ENCODE data around the gene GATAD2A.

GATAD2A gene

DNA sequence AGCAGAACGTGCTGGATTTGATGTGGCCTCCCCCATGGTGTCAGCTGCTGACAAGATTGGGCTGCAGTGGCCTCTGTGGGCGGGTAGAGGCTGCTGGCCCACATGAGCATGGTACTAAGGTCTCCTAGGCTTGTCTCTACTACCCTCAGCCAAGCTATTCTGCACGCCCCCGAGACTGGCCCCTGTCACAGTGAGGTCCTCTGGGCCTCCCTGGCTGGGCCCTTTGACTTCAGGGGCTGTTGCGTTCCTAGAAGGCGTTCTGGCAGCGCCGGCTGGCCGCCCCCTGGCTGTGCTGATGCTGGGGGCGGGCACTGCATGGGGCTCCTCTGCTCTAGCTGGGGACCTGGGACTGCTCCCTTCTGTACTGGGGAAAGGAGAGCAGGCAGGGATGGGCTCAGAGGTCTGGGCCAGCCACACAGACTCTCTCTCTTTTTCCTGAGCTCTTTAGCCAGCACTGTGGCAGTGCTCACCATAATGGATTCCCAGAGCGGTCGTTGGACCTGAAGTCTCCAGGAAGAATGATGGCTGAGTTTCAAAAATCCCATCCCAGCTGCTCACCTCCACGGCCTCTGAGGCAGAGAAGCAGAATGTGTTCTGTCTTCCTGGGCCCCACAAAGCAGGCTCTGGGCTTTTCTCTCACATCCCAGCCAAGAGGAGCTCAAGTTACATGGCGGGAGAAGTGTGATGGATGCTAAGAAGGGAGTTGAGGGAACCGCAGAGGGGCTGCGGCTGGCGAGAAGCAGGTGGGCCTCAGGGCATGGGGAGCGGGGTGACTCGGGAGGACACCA is 77.5 kb downstream of the GATAD2A start:
- TF ChIP-seq, protein P1, sequence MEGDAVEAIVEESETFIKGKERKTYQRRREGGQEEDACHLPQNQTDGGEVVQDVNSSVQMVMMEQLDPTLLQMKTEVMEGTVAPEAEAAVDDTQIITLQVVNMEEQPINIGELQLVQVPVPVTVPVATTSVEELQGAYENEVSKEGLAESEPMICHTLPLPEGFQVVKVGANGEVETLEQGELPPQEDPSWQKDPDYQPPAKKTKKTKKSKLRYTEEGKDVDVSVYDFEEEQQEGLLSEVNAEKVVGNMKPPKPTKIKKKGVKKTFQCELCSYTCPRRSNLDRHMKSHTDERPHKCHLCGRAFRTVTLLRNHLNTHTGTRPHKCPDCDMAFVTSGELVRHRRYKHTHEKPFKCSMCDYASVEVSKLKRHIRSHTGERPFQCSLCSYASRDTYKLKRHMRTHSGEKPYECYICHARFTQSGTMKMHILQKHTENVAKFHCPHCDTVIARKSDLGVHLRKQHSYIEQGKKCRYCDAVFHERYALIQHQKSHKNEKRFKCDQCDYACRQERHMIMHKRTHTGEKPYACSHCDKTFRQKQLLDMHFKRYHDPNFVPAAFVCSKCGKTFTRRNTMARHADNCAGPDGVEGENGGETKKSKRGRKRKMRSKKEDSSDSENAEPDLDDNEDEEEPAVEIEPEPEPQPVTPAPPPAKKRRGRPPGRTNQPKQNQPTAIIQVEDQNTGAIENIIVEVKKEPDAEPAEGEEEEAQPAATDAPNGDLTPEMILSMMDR (IDR thresholded peaks at IDR 0.05): no peak
- Histone ChIP-seq H3K9me3 (ENCODE audit: control insufficient read depth, low read length) (no peaks in the 10 kb centered on the region), H3K9ac (no peak overlapping the region), H3K79me2 (peaks cover 58% of the 10 kb centered on the region), H2AFZ (no peak overlapping the region), H3K4me3 (ENCODE audit: low read depth, low read length) (no peak overlapping the region), H3K4me1 (peaks cover 42% of the 10 kb centered on the region), H3K36me3 (ENCODE audit: control insufficient read depth, insufficient read depth, low read length) (no peaks in the 10 kb centered on the region), H3K27me3 (ENCODE audit: control insufficient read depth, insufficient read depth, low read length) (no peaks in the 10 kb centered on the region), H3K4me2 (ENCODE audit: low read length) (no peak overlapping the region), H3K27ac (peak overlapping the region; percentile 30)

GRCh38 chr19:19485161-19485997 is 79.9 kb downstream of the GATAD2A start:
- H3K27ac ChIP-seq: no peak overlapping the region
- no peak overlapping the region for H3K9ac ChIP-seq
- H3K9me3 ChIP-seq (ENCODE audit: control insufficient read depth, low read length): no peaks in the 10 kb centered on the region
- no peak overlapping the region for H2AFZ ChIP-seq
- no peak overlapping the region for H3K4me3 ChIP-seq (ENCODE audit: low read depth, low read length)
- TF ChIP-seq, protein P1 (IDR thresholded peaks at IDR 0.05): no peak
- no peaks in the 10 kb centered on the region for H3K36me3 ChIP-seq (ENCODE audit: control insufficient read depth, insufficient read depth, low read length)
- peaks cover 63% of the 10 kb centered on the region for H3K4me1 ChIP-seq
- peaks cover 39% of the 10 kb centered on the region for H3K79me2 ChIP-seq
- no peaks in the 10 kb centered on the region for H3K27me3 ChIP-seq (ENCODE audit: control insufficient read depth, insufficient read depth, low read length)
- no peak overlapping the region for H3K4me2 ChIP-seq (ENCODE audit: low read length)

DNA sequence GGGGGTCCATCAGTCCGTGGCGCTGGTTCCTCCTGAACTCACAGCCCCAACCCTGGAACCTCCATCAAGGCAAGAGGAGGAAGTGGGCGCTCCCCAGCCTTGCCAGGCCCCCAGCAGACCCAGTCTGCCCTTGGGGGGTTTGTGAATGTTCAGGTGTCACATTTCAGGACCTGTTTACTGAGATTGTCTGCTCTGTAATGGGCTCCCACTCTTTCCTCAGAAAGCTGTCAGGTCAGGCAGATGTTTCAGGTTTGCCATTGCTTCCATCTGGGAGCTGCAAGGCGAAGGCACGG is 80.5 kb downstream of the GATAD2A start:
- H3K4me2 ChIP-seq (ENCODE audit: low read length): no peak overlapping the region
- H3K27ac ChIP-seq: peak overlapping the region; percentile 98
- TF ChIP-seq, protein P1 (IDR thresholded peaks at IDR 0.05): no peak
- peaks cover 33% of the 10 kb centered on the region for H3K79me2 ChIP-seq
- no peak overlapping the region for H3K4me3 ChIP-seq (ENCODE audit: low read depth, low read length)
- H2AFZ ChIP-seq: no peak overlapping the region
- H3K27me3 ChIP-seq (ENCODE audit: control insufficient read depth, insufficient read depth, low read length): no peaks in the 10 kb centered on the region
- peaks cover 63% of the 10 kb centered on the region for H3K4me1 ChIP-seq
- H3K9ac ChIP-seq: no peak overlapping the region
- H3K36me3 ChIP-seq (ENCODE audit: control insufficient read depth, insufficient read depth, low read length): no peaks in the 10 kb centered on the region
- no peaks in the 10 kb centered on the region for H3K9me3 ChIP-seq (ENCODE audit: control insufficient read depth, low read length)

DNA sequence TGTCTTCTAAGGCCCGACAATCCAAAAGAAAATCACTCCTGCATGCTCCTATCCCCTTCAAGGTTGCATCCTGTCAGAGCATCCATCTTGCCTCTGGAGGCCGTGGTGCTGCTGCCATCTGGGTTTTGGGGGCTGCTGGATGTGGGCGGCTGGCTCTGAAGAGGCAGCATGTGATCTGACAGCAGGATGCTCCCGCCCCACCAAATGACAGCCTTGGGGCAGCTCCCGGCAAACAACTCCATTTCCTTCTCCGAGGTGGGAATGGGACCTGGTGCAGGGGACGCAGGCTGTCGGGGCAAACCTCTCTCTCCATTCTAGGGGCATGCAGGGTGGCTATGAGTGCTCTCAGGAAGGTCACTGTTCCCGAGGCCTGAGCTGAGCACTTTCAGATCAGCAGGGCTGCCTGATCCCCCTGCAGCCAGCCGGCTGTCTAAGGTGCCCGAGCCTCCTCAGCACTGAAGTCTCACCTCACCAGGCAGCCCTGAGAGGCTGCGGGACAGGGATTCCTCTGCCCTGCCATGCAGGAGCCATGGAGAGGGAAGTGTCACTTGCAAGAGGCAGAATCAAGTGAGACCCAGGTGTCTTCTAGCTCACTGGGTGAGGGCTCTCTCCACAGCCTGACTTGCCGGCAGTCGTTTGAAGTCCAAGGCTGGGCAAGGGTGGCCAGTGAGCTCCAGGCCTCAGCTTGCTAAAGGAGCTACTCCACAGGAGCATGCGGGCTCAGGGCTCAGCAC is 81.0 kb downstream of the GATAD2A start:
- no peaks in the 10 kb centered on the region for H3K36me3 ChIP-seq (ENCODE audit: control insufficient read depth, insufficient read depth, low read length)
- H3K9ac ChIP-seq: no peak overlapping the region
- no peaks in the 10 kb centered on the region for H3K9me3 ChIP-seq (ENCODE audit: control insufficient read depth, low read length)
- peaks cover 63% of the 10 kb centered on the region for H3K4me1 ChIP-seq
- peaks cover 28% of the 10 kb centered on the region for H3K79me2 ChIP-seq
- peak overlapping the region; percentile 17 for H2AFZ ChIP-seq
- H3K4me3 ChIP-seq (ENCODE audit: low read depth, low read length): no peak overlapping the region
- peak overlapping the region; percentile 98 for H3K27ac ChIP-seq
- no peaks in the 10 kb centered on the region for H3K27me3 ChIP-seq (ENCODE audit: control insufficient read depth, insufficient read depth, low read length)
- peak overlapping the region; percentile 11 for H3K4me2 ChIP-seq (ENCODE audit: low read length)
- TF ChIP-seq, protein P1 (IDR thresholded peaks at IDR 0.05): no peak
